GM21360 (cell line): ENCODE data around the gene NEDD8.
A peak's percentile ranks its signal among the peaks of the same experiment; 100 is the strongest.

Source experiments
- ATAC-seq: cut with Tn5 transposase; IDR thresholded peaks from one replicate; pipeline ENCODE4 v1.9.1; 2021; ENCODE audit warnings: mild to moderate bottlenecking, moderate library complexity; ENCODE audit not compliant: unreplicated experiment

The NEDD8 gene

DNA sequence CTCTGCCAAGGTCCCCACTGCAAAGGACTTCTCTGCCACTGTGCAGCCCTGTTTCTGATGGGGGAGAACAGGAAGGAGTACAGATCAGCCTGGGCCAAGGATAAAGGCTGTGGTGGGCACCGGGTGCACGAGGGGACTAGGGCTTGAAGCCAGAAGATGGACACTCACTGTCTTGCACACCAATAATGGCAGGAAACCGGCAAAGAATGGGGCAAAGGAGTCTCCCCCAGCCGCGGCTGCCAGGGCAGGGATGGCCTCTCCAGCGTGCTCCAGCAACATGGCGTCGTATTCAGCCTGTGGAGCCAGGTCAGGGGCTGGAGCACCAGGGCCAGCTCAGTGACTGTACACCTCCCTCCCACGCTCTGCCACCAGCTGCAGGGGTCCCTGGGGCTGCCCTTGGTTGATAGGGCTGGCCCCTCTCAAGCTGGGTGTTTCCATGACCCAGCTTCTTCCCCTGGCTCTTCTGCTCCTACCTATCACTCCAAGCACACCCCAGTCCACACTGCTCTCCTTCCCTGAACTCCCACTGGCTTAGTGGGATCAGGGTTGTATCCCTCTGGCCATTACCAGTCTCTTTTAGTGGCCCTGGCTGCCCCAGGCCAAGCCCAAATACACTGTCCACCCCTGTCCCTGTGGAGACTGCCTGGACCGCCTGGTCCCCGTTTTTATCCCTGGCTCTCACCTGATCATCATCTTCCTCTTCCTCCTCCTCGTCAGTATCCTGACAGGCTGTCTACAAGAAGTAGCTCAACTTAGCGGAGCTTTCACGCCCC lies 49.9 kb downstream of the NEDD8 start:
- ATAC-seq, result no peak

DNA sequence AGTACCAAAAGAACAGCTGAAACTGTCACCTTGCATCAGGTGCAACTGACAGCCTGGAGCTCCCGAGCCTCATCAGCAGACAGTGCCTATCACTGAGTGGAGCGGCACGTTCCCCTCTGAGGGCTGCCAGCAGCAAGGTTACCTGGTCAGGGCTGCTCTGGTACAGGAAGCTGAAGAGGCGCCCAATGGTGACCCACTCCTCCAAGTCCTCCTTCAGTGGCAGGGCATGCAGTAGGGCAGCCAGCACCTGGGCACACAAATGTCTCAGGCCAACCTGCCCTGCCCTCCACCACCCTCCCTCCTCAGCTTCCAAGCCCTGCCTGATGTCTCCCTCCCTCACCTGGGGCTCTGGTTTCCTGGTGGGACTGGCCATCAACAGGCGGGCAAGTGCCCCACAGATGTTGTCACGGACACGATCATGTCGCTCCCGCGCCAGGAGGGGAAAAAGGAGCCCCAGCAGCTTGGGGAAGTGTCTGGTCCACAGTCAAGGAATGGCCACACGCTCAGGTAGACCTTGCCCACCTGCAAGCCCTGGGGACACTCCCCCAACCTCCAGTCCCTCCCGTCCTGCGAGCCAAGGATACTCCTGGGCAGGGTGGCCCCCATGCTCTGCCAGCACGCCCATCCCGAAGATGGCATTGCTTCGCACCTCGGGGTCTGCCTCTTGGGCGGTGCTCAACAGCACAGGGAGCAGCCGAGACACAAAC lies 50.6 kb downstream of the NEDD8 start:
- no peak for ATAC-seq

GRCh38 chr14:24179961-24180796 lies 52.0 kb downstream of the NEDD8 start:
- no peak for ATAC-seq

DNA sequence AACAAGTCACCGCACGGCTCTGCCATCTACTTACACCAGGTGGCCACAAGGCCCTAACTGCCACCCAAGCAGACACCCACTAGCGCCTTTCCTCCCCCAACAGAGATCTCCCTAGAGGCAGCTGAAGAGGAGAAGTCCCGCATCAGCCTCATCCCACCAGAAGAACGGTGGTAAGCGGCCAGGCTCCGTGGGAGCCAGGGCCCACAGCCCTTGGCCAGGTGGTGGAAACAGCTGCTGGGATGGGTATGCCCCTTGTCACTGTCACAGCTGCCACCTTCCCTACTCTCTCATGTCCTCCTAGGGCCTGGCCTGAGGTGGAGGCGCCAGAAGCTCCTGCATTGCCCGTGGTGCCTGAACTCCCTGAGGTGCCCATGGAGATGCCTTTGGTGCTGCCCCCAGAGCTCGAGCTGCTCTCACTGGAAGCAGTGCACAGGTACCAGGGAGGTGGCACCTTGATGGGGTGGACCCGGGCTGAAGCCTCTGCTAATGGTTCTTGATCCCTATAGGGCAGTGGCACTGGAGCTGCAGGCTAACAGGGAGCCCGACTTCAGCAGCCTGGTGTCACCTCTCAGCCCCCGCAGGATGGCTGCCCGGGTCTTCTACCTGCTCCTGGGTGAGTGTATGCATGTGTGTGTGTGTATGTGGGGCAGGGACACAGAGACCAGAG lies 52.7 kb downstream of the NEDD8 start:
- no peak for ATAC-seq

GRCh38 chr14:24178399-24179178 lies 53.6 kb downstream of the NEDD8 start:
- ATAC-seq, result no peak

DNA sequence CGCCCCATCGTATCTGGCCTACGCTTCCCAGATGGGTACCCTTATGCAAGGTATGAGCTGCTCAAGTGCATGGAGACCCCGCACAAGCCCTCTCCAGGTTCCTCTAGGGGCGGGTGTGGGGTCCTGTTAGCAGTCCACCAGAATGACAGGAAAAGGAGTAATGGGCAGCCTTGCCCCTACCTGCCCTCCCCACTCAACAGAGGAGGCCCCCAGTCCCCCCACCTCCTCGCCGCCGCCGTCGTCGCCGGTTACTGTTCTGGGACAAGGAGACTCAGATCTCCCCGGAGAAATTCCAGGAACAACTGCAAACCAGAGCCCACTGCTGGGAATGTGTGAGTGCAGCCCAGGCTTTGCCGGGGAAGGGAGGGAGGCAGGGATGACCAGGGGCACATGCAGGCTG lies 54.3 kb downstream of the NEDD8 start:
- ATAC-seq, result no peak

DNA sequence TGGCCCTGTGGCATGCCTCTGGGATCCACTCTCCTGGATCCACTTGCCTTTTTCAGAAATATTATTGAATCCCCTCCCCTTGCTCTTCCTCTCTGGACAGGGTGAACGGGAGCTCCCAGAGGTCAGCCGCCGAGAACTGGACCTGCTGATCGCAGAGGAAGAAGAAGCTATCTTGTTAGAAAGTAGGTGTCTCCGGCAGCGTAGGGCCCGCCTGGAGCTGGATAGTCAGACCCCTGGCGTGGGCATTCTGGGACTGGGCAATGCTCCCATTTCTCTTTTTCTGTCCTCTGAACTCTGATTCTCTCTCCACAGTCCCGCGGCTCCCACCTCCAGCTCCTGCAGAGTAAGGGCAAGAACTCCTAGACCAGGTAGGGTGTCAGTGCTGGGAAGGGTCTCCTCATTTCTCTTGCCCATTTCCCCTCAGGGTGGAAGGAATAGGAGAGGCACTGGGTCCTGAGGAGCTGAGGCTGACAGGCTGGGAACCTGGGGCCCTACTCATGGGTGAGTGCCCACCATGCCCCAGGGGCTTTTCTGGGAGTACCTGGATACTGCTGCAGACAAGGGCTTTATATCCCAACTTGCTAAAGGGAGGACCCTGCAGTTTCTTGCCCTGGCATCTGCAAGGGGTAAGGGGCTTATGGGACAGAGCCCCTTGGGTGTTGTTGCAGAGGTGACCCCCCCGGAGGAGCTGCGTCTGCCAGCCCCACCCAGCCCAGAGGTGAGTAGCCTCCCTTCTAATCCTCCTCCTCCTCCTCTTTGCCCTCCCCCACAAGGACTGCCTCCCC lies 54.9 kb downstream of the NEDD8 start:
- no peak for ATAC-seq

- no peak for ATAC-seq
These were observed 55.6 kb downstream of the NEDD8 start for GRCh38 chr14:24176599-24176998.

GRCh38 chr14:24172871-24173281 lies 59.3 kb downstream of the NEDD8 start:
- ATAC-seq, result no peak

DNA sequence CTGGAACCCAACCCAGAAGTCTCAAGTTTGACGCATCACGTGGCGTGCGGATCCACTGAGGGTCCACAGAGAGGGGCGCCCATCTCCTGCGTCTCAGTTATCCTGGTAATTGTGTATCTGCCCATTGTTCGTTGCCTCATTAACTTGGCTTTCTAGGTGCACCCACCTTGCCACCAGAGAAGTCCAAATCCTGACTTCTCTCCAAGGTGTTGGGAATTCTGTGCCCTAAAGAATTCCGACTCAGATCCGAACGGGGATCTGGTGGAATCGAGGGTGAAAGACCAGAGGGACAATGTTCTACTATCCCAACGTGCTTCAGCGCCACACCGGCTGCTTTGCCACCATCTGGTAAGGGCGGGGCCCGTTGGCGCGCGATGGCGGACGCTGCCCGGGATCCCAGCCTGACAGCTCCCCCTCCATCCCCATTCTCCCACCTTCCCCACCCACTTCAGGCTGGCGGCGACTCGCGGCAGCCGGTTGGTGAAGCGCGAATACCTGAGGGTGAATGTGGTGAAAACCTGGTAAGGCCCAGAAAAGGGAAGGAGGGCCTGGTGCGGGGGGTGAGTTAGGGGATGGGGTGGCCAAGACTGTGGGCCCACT lies 59.8 kb downstream of the NEDD8 start:
- no peak for ATAC-seq

GRCh38 chr14:24171422-24172260 lies 60.5 kb downstream of the NEDD8 start, which contains the start of gene REC8:
Gene REC8 (plus strand): TSS chr14:24172080. CDS start chr14:24172553, 473 bp downstream.
- ATAC-seq, result peak; percentile 70

GRCh38 chr14:24167469-24168114 lies 64.6 kb downstream of the NEDD8 start:
- no peak for ATAC-seq
